Loucy (cell line): Measurements from ENCODE around the gene SCUBE2.

Experiments
- H2AFZ ChIP-seq: fragments of 200-600 bp; sonication (generic); 2 replicates; pipeline ENCODE4 v1.6.0; 2016; ENCODE audit warnings: antibody characterized with exemption, mild to moderate bottlenecking, low read length, moderate library complexity
- H3F3A ChIP-seq: fragments of 200-600 bp; 2 replicates; pipeline ENCODE4 v1.6.0; 2016; ENCODE audit warnings: antibody characterized with exemption, low read depth, mild to moderate bottlenecking
- H3K27me3 ChIP-seq: fragments of 200-600 bp; sonication (generic); 2 replicates; pipeline ENCODE4 v1.6.1; 2014; ENCODE audit warnings: low read length, mild to moderate bottlenecking; ENCODE audit not compliant: insufficient read depth, poor library complexity, severe bottlenecking
- H3K36me3 ChIP-seq: fragments of 200-600 bp; sonication (generic); 2 replicates; pipeline ENCODE4 v1.6.1; 2016; ENCODE audit warnings: low read length; ENCODE audit not compliant: insufficient read depth
- H3K4me1 ChIP-seq: fragments of 200-600 bp; sonication (generic); 2 replicates; pipeline ENCODE4 v1.5.1; 2014; ENCODE audit warnings: low read length, mild to moderate bottlenecking; ENCODE audit not compliant: insufficient read depth, poor library complexity, severe bottlenecking
- H3K4me2 ChIP-seq: fragments of 200-600 bp; sonication (generic); 2 replicates; pipeline ENCODE4 v1.6.0; 2014; ENCODE audit warnings: antibody characterized with exemption, low read length, low read depth, mild to moderate bottlenecking; ENCODE audit not compliant: poor library complexity, severe bottlenecking
- H3K4me3 ChIP-seq: fragments of 200-600 bp; sonication (generic); 2 replicates; pipeline ENCODE4 v1.5.1; 2014; ENCODE audit warnings: low read length, mild to moderate bottlenecking, mixed read lengths; ENCODE audit not compliant: poor library complexity, severe bottlenecking
- H3K79me2 ChIP-seq: fragments of 200-600 bp; sonication (generic); 2 replicates; pipeline ENCODE4 v1.6.1; 2014; ENCODE audit warnings: low read length; ENCODE audit not compliant: insufficient read depth
- H3K9ac ChIP-seq: fragments of 200-600 bp; sonication (generic); 2 replicates; pipeline ENCODE4 v1.6.0; 2014; ENCODE audit warnings: mild to moderate bottlenecking, low read depth, low read length, moderate library complexity; ENCODE audit not compliant: poor library complexity, severe bottlenecking
- H3K9me2 ChIP-seq: fragments of 200-600 bp; sonication (generic); replicated peaks from 2 replicates; pipeline ENCODE4 v1.6.1; 2016; ENCODE audit warnings: low read depth, low read length, mixed read lengths
- H3K9me3 ChIP-seq: fragments of 200-600 bp; sonication (generic); 2 replicates; pipeline ENCODE4 v1.6.1; 2014; ENCODE audit warnings: mild to moderate bottlenecking, antibody characterized with exemption, low read length, low read depth; ENCODE audit not compliant: insufficient read depth
- H4K20me1 ChIP-seq: fragments of 200-600 bp; sonication (generic); 2 replicates; pipeline ENCODE4 v1.6.0; 2014; ENCODE audit warnings: antibody characterized with exemption, low read length, mild to moderate bottlenecking; ENCODE audit not compliant: insufficient read depth, poor library complexity, severe bottlenecking
- CTCF ChIP-seq: fragments of 200-600 bp; sonication (generic); conservative IDR thresholded peaks from 2 replicates; pipeline ENCODE4 v1.5.1; 2014; ENCODE audit warnings: mild to moderate bottlenecking, antibody characterized with exemption, low read length
- EZH2phosphoT487 ChIP-seq: fragments of 200-600 bp; IDR thresholded peaks from 2 replicates; pipeline ENCODE4 v1.6.1; 2018; ENCODE audit warnings: antibody characterized with exemption, mild to moderate bottlenecking, moderate library complexity, borderline replicate concordance

SCUBE2 gene

GRCh38 chr11:9069256-9069655 is 22.1 kb downstream of the SCUBE2 start:
- Histone ChIP-seq H3K27me3 (no peaks in the 10 kb centered on the region), H3F3A (no peaks in the 10 kb centered on the region), H3K9ac (no peak overlapping the region), H3K4me3 (no peak overlapping the region), H3K4me1 (peaks cover 5% of the 10 kb centered on the region), H4K20me1 (no peaks in the 10 kb centered on the region), H3K9me3 (no peaks in the 10 kb centered on the region), H2AFZ (no peak overlapping the region), H3K9me2 (no peaks in the 10 kb centered on the region), H3K36me3 (no peaks in the 10 kb centered on the region), H3K79me2 (no peaks in the 10 kb centered on the region), H3K4me2 (no peak overlapping the region)
- TF ChIP-seq EZH2phosphoT487, result no peak
- no peak for TF ChIP-seq CTCF

GRCh38 chr11:9066433-9066925 is 24.9 kb downstream of the SCUBE2 start:
- Histone ChIP-seq H3K79me2 (no peaks in the 10 kb centered on the region), H3K9ac (no peak overlapping the region), H3K9me2 (no peaks in the 10 kb centered on the region), H4K20me1 (no peaks in the 10 kb centered on the region), H3K36me3 (no peaks in the 10 kb centered on the region), H3K4me1 (peaks cover 12% of the 10 kb centered on the region), H3K4me2 (no peak overlapping the region), H3F3A (no peaks in the 10 kb centered on the region), H3K9me3 (no peaks in the 10 kb centered on the region), H2AFZ (no peak overlapping the region), H3K4me3 (no peak overlapping the region), H3K27me3 (no peaks in the 10 kb centered on the region)
- TF ChIP-seq EZH2phosphoT487, result no peak
- no peak for TF ChIP-seq CTCF

- peaks cover 12% of the 10 kb centered on the region for H3K4me1 ChIP-seq
- H2AFZ ChIP-seq, result no peak overlapping the region
- H3K9me2 ChIP-seq, result no peaks in the 10 kb centered on the region
- H3K79me2 ChIP-seq, result no peaks in the 10 kb centered on the region
- no peaks in the 10 kb centered on the region for H3K36me3 ChIP-seq
- no peaks in the 10 kb centered on the region for H3K9me3 ChIP-seq
- no peak overlapping the region for H3K4me2 ChIP-seq
- H4K20me1 ChIP-seq, result no peaks in the 10 kb centered on the region
- H3K9ac ChIP-seq, result no peak overlapping the region
- no peak for TF ChIP-seq CTCF
- TF ChIP-seq EZH2phosphoT487, result no peak
- H3K4me3 ChIP-seq, result no peak overlapping the region
- no peaks in the 10 kb centered on the region for H3K27me3 ChIP-seq
- H3F3A ChIP-seq, result no peaks in the 10 kb centered on the region
Observed at GRCh38 chr11:9065607-9066432, 25.6 kb downstream of the SCUBE2 start.
